ENCODE measurements around the gene KLHL9.
A peak's percentile ranks its signal among the peaks of the same experiment; 100 is the strongest.
"Not testable (repeated sequence)": the region's sequence is repeated elsewhere in the genome, so short reads cannot be mapped to it uniquely, and the experiment has no call there.

KLHL9 gene

DNA sequence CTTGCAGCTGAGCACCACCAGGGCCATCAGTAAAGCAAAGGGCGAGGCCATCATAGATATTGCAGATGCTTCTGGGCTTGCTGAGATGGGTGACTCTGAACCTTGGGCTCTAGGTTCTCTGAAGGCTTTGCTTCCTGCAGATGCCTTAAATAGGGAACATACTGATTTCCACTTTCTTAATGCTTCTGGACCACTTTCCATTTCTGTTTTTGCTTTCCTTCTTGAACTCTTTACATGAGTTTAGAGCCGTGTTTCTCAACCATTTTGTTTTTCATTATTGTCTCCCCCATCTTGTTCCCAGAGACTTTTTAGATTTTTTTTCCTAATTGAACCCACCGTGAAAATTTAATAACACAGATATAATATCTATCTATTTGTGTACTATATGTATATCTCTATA, 32.8 kb upstream of the KLHL9 start, which contains the start of gene IFNA13:
IFNA13 (minus strand) TSS at position 101 of the 400 bp plus-strand sequence; CDS start at position 54, 47 bp downstream.
- Histone ChIP-seq H3K4me1 (ENCODE audit: insufficient read depth, low read length) (no peaks in the 10 kb centered on the region), H3K4me3 (ENCODE audit: low read depth in 1 of 2, low read length in 2 of 2) (no peak within 1 kb of the TSS), H3K27me3 (ENCODE audit: insufficient read depth, low read length, poor library complexity) (peaks cover 6% of the 10 kb centered on the region), H4K20me1 (ENCODE audit: insufficient read depth, low read length) (no peaks in the 10 kb centered on the region), H3K79me2 (ENCODE audit: insufficient read depth, low read length) (no peaks in the 10 kb centered on the region), H3K9me3 (ENCODE audit: insufficient read depth, low read length, severe bottlenecking) (no peaks in the 10 kb centered on the region), H3K4me2 (ENCODE audit: insufficient read depth, low read length) (no peak within 1 kb of the TSS), H3K36me3 (ENCODE audit: insufficient read depth, low read length) (no peaks in the 10 kb centered on the region), H2AFZ (ENCODE audit: low read depth, low read length) (no peak within 1 kb of the TSS), H3K27ac (ENCODE audit: low read length) (no peak within 1 kb of the TSS), H3K9ac (ENCODE audit: low read depth, low read length) (no peak within 1 kb of the TSS)
- TF ChIP-seq EZH2 (IDR thresholded peaks at IDR 0.05; ENCODE audit: borderline replicate concordance, low read depth, low read length, severe bottlenecking), result no peak
- TF ChIP-seq, protein P1, sequence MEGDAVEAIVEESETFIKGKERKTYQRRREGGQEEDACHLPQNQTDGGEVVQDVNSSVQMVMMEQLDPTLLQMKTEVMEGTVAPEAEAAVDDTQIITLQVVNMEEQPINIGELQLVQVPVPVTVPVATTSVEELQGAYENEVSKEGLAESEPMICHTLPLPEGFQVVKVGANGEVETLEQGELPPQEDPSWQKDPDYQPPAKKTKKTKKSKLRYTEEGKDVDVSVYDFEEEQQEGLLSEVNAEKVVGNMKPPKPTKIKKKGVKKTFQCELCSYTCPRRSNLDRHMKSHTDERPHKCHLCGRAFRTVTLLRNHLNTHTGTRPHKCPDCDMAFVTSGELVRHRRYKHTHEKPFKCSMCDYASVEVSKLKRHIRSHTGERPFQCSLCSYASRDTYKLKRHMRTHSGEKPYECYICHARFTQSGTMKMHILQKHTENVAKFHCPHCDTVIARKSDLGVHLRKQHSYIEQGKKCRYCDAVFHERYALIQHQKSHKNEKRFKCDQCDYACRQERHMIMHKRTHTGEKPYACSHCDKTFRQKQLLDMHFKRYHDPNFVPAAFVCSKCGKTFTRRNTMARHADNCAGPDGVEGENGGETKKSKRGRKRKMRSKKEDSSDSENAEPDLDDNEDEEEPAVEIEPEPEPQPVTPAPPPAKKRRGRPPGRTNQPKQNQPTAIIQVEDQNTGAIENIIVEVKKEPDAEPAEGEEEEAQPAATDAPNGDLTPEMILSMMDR (IDR thresholded peaks at IDR 0.05; ENCODE audit: borderline replicate concordance, extremely low read depth, low read length, poor library complexity, severe bottlenecking), result no peak
- DNase-seq (no peak), ATAC-seq (ENCODE audit: insufficient read depth, low read depth) (no peak)

DNA sequence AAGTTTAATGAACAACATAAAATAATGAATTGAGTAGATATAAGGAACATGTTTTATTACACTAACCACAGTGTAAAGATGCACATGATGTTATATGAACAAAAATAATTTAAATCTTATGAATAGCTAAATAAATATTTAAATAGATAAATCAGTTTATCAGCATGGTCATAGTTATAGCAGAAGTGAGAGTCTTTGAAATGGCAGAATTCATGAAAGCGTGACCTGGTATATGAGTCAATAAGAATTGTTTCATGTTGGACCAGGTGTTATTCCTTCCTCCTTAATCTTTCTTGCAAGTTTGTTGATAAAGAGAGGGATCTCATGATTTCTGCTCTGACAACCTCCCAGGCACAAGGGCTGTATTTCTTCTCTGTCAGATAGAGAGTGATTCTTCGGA, 32.0 kb upstream of the KLHL9 start:
- not testable (repeated sequence) for H3K4me1 ChIP-seq (ENCODE audit: insufficient read depth, low read length); H3K4me2 ChIP-seq (ENCODE audit: insufficient read depth, low read length); H3K9me3 ChIP-seq (ENCODE audit: insufficient read depth, low read length, severe bottlenecking); H3K9ac ChIP-seq (ENCODE audit: low read depth, low read length); ATAC-seq (ENCODE audit: insufficient read depth, low read depth); H3K4me3 ChIP-seq (ENCODE audit: low read depth in 1 of 2, low read length in 2 of 2); DNase-seq; H3K27ac ChIP-seq (ENCODE audit: low read length); H3K79me2 ChIP-seq (ENCODE audit: insufficient read depth, low read length); H3K27me3 ChIP-seq (ENCODE audit: insufficient read depth, low read length, poor library complexity); H3K36me3 ChIP-seq (ENCODE audit: insufficient read depth, low read length); H2AFZ ChIP-seq (ENCODE audit: low read depth, low read length); H4K20me1 ChIP-seq (ENCODE audit: insufficient read depth, low read length)

DNA sequence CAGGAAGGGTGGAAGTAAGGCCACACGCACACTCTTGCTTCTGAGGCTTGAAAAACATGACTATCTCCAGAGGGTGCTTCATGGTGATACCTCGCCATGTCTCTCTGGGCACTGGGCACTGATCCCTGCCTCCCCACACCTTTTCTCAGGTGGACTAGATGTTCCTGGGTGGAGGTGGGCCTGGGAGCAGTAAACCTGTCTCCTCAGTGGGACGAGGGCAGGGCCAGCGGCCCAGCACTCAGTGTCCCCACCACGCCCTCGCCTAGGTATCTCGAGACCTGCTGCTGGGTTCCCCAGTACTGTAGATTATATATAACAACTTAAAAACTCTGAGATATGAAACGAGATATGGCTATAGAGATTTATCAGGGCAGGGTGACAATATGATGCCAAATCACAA, 27.1 kb upstream of the KLHL9 start:
- no peak overlapping the region for H3K4me3 ChIP-seq (ENCODE audit: low read depth in 1 of 2, low read length in 2 of 2)
- no peak for DNase-seq
- H3K27me3 ChIP-seq (ENCODE audit: insufficient read depth, low read length, poor library complexity), result peaks cover 6% of the 10 kb centered on the region
- H2AFZ ChIP-seq (ENCODE audit: low read depth, low read length), result no peak overlapping the region
- no peak overlapping the region for H3K9ac ChIP-seq (ENCODE audit: low read depth, low read length)
- no peak for ATAC-seq (ENCODE audit: insufficient read depth, low read depth)
- no peak overlapping the region for H3K4me2 ChIP-seq (ENCODE audit: insufficient read depth, low read length)
- H3K4me1 ChIP-seq (ENCODE audit: insufficient read depth, low read length), result peaks cover 12% of the 10 kb centered on the region
- H3K27ac ChIP-seq (ENCODE audit: low read length), result no peak overlapping the region
- TF ChIP-seq, protein P1 (IDR thresholded peaks at IDR 0.05; ENCODE audit: borderline replicate concordance, extremely low read depth, low read length, poor library complexity, severe bottlenecking), result no peak
- TF ChIP-seq EZH2 (IDR thresholded peaks at IDR 0.05; ENCODE audit: borderline replicate concordance, low read depth, low read length, severe bottlenecking), result no peak
- H4K20me1 ChIP-seq (ENCODE audit: insufficient read depth, low read length), result no peaks in the 10 kb centered on the region
- H3K79me2 ChIP-seq (ENCODE audit: insufficient read depth, low read length), result no peaks in the 10 kb centered on the region
- no peaks in the 10 kb centered on the region for H3K9me3 ChIP-seq (ENCODE audit: insufficient read depth, low read length, severe bottlenecking)
- H3K36me3 ChIP-seq (ENCODE audit: insufficient read depth, low read length), result no peaks in the 10 kb centered on the region

DNA sequence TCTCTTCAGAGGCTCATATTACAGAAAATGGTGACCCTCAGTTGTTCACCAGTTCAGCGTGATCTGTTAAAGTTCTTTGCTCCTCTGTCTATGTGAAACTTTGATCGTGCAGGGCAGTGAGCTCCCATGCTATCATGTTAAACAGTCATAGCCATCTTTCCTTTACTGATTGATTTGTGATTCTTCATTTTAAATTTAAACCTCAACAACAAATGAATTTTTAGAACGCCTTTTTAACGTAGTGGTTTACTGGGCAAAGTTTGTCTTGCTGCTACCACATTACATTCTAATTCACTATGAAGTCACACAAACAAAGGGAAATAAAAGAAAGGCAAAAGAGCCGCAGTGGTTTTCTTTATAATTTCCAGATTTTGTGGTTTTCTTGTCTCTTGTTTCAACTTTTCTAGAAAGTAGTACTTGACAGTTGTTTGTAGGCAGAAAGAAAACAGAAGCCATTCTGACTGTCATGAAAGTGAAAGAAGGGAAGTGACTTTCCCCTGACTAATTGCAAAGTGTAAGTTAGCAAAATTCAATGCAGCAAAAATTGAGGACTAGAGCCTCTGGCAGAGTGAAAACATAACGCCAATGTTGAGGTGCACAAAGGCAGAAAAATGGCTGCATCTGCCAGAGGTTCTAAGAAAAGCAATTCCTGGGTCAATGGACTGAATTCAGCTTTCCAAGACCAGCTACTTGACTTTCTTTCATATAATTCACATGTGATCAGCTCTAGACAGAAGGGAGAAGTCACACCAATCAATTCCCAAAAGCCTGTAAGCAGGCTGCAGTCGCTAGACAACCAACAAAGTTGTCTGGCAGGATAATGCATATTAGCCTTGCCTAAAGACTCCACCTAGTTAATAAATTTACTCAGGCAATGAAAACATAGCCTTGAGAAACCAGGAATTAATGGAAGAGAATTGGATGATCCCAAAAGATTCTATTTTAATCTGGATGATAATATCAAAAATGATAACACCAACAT, 22.6 kb upstream of the KLHL9 start:
- Histone ChIP-seq H3K9ac (ENCODE audit: low read depth, low read length) (peak overlapping the region; percentile 0; the same call in 1 of the 2 replicates), H3K4me3 (ENCODE audit: low read depth in 1 of 2, low read length in 2 of 2) (0 out of 4 replicates have a peak overlapping the region, but pooled peaks of 1 of the 2 experiments have one; percentile 25)

More for the DNA sequence above, 22.6 kb upstream of the KLHL9 start:
- H2AFZ ChIP-seq (ENCODE audit: low read depth, low read length), result peak overlapping the region; percentile 32
- H3K9me3 ChIP-seq (ENCODE audit: insufficient read depth, low read length, severe bottlenecking), result no peaks in the 10 kb centered on the region
- TF ChIP-seq EZH2 (IDR thresholded peaks at IDR 0.05; ENCODE audit: borderline replicate concordance, low read depth, low read length, severe bottlenecking), result no peak
- TF ChIP-seq, protein P1 (IDR thresholded peaks at IDR 0.05; ENCODE audit: borderline replicate concordance, extremely low read depth, low read length, poor library complexity, severe bottlenecking), result no peak
- peak overlapping the region; percentile 31; the same call in 1 of the 2 replicates for H3K27ac ChIP-seq (ENCODE audit: low read length)
- H3K36me3 ChIP-seq (ENCODE audit: insufficient read depth, low read length), result no peaks in the 10 kb centered on the region
- no peaks in the 10 kb centered on the region for H3K27me3 ChIP-seq (ENCODE audit: insufficient read depth, low read length, poor library complexity)
- H3K4me2 ChIP-seq (ENCODE audit: insufficient read depth, low read length), result peak overlapping the region; percentile 35; the same call in 1 of the 2 replicates
- DNase-seq (peak; percentile 7), ATAC-seq (ENCODE audit: insufficient read depth, low read depth) (peak; percentile 85)
- no peaks in the 10 kb centered on the region for H3K79me2 ChIP-seq (ENCODE audit: insufficient read depth, low read length)
- H4K20me1 ChIP-seq (ENCODE audit: insufficient read depth, low read length), result no peaks in the 10 kb centered on the region
- H3K4me1 ChIP-seq (ENCODE audit: insufficient read depth, low read length), result peaks cover 16% of the 10 kb centered on the region

Measured in DND-41 (cell line).